DND-41 (cell line): Measurements from ENCODE around the gene C5orf22.

Experiments used
- ATAC-seq: fragments of 200-7000 bp; cut with Tn5 transposase; 3 replicates; pipeline ENCODE4 v1.9.1; 2021; ENCODE audit warnings: low read depth; ENCODE audit not compliant: insufficient read depth
- DNase-seq: peaks from one replicate; pipeline ENCODE4 v3.0.0-alpha.2; 2020
- H2AFZ ChIP-seq: 2 replicates; pipeline ENCODE4 v1.6.0; 2012; ENCODE audit warnings: low read depth, low read length
- H3K27ac ChIP-seq: 2 replicates; pipeline ENCODE4 v1.5.1; 2012; ENCODE audit warnings: low read length, inconsistent platforms
- H3K27me3 ChIP-seq: fragments of 200-600 bp; sonication (generic); 2 replicates; pipeline ENCODE4 v1.6.0; 2012; ENCODE audit warnings: low read length, mild to moderate bottlenecking, inconsistent platforms; ENCODE audit not compliant: insufficient read depth, poor library complexity
- H3K36me3 ChIP-seq: 2 replicates; pipeline ENCODE4 v1.5.1; 2012; ENCODE audit warnings: low read length, inconsistent platforms; ENCODE audit not compliant: insufficient read depth
- H3K4me1 ChIP-seq: 2 replicates; pipeline ENCODE4 v1.5.1; 2012; ENCODE audit warnings: mild to moderate bottlenecking, low read length; ENCODE audit not compliant: insufficient read depth
- H3K4me2 ChIP-seq: 2 replicates; pipeline ENCODE4 v1.6.0; 2012; ENCODE audit warnings: mild to moderate bottlenecking, moderate library complexity, low read length, inconsistent platforms; ENCODE audit not compliant: insufficient read depth
- H3K4me3 ChIP-seq, 2 experiments: fragments of 200-600 bp in 1 of 2; shearing (Covaris generic) in 1 of 2; 2 replicates each; pipeline ENCODE4 v1.5.1; 2012 to 2016; ENCODE audit warnings: inconsistent platforms in 2 of 2, low read length in 2 of 2, mild to moderate bottlenecking in 2 of 2, low read depth in 1 of 2, moderate library complexity in 1 of 2
- H3K79me2 ChIP-seq: 2 replicates; pipeline ENCODE4 v1.6.0; 2012; ENCODE audit warnings: low read length, inconsistent platforms; ENCODE audit not compliant: insufficient read depth
- H3K9ac ChIP-seq: 2 replicates; pipeline ENCODE4 v1.6.0; 2012; ENCODE audit warnings: low read depth, mild to moderate bottlenecking, inconsistent platforms, low read length, moderate library complexity
- H3K9me3 ChIP-seq: 2 replicates; pipeline ENCODE4 v1.5.1; 2012; ENCODE audit warnings: low read length, moderate library complexity, mild to moderate bottlenecking, inconsistent platforms; ENCODE audit not compliant: insufficient read depth, severe bottlenecking
- H4K20me1 ChIP-seq: 2 replicates; pipeline ENCODE4 v1.6.0; 2012; ENCODE audit warnings: low read length; ENCODE audit not compliant: insufficient read depth
- EZH2 ChIP-seq: IDR thresholded peaks from 3 replicates; pipeline ENCODE4 v1.6.1; 2012; ENCODE audit warnings: borderline replicate concordance, low read depth, mild to moderate bottlenecking, moderate library complexity, low read length, inconsistent platforms; ENCODE audit not compliant: severe bottlenecking
- TF ChIP-seq, protein P1 (sequence below): IDR thresholded peaks from 2 replicates; pipeline ENCODE4 v1.5.1; 2012; ENCODE audit warnings: borderline replicate concordance, low read length, moderate library complexity, mild to moderate bottlenecking; ENCODE audit not compliant: poor library complexity, severe bottlenecking; ENCODE audit errors: extremely low read depth

C5orf22 gene

DNA sequence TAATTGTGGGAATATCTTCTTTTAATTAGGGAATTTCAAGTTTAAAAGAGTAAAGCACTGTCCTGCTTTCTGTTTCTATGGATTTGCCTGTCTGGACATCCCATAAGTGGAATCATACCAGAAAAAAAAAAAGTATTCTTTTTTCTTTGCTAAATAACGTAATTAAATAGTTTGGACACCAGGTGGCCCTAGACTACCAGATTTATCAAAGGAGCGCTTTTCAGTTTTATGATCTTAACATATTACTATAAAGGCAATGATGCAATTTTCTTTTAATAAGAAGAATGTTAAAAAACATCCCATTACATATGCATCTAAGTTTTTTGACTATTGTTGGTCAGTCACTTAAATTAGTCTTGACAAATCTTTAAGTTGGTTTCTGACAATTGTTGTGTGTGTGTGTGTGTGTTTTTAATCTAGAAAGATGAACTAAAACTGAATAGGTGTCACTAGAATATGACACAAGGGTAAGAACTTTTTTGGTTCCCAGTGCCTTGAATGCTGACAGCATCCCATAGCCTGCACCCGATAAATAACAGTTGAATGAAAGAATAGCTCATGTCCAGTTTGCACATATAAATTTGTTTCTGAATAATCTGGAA, 49.5 kb downstream of the C5orf22 start:
- ATAC-seq (no peak), DNase-seq (no peak)
- Histone ChIP-seq H4K20me1 (no peaks in the 10 kb centered on the region), H3K36me3 (no peaks in the 10 kb centered on the region), H3K4me3 (no peak overlapping the region), H3K9ac (no peak overlapping the region), H3K9me3 (no peaks in the 10 kb centered on the region), H2AFZ (no peak overlapping the region), H3K4me1 (no peaks in the 10 kb centered on the region), H3K27me3 (peaks cover 3% of the 10 kb centered on the region), H3K79me2 (no peaks in the 10 kb centered on the region), H3K27ac (no peak overlapping the region), H3K4me2 (no peak overlapping the region)
- TF ChIP-seq, protein P1, sequence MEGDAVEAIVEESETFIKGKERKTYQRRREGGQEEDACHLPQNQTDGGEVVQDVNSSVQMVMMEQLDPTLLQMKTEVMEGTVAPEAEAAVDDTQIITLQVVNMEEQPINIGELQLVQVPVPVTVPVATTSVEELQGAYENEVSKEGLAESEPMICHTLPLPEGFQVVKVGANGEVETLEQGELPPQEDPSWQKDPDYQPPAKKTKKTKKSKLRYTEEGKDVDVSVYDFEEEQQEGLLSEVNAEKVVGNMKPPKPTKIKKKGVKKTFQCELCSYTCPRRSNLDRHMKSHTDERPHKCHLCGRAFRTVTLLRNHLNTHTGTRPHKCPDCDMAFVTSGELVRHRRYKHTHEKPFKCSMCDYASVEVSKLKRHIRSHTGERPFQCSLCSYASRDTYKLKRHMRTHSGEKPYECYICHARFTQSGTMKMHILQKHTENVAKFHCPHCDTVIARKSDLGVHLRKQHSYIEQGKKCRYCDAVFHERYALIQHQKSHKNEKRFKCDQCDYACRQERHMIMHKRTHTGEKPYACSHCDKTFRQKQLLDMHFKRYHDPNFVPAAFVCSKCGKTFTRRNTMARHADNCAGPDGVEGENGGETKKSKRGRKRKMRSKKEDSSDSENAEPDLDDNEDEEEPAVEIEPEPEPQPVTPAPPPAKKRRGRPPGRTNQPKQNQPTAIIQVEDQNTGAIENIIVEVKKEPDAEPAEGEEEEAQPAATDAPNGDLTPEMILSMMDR: peak; percentile 54
- TF ChIP-seq EZH2: no peak

DNA sequence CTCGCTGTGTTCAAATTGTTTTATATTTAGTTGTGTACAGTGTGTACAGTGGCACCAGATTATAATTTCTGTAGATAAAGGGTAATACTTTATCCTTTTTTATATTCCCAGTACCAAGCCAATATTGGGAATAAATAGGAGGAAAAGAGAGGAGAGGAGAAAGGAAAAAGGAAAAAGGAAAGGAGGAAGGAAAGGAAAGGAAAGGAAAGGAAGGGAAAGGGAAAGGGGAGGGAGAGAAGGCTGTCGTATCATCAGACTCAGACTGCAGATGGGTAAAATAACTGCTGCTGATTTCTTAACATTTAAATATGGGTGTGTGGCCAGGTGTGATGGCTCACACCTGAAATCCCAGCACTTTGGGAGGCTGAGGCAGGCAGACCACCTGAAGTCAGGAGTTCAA, 51.0 kb downstream of the C5orf22 start:
- no peaks in the 10 kb centered on the region for H3K9me3 ChIP-seq
- ATAC-seq (no peak), DNase-seq (no peak)
- no peaks in the 10 kb centered on the region for H3K4me1 ChIP-seq
- H3K36me3 ChIP-seq: no peaks in the 10 kb centered on the region
- TF ChIP-seq, protein P1: no peak
- no peak for TF ChIP-seq EZH2
- no peak overlapping the region for H3K27ac ChIP-seq
- H4K20me1 ChIP-seq: no peaks in the 10 kb centered on the region
- peaks cover 3% of the 10 kb centered on the region for H3K27me3 ChIP-seq
- no peak overlapping the region for H3K4me2 ChIP-seq
- no peak overlapping the region for H3K4me3 ChIP-seq
- H3K79me2 ChIP-seq: no peaks in the 10 kb centered on the region
- H3K9ac ChIP-seq: no peak overlapping the region
- H2AFZ ChIP-seq: no peak overlapping the region

DNA sequence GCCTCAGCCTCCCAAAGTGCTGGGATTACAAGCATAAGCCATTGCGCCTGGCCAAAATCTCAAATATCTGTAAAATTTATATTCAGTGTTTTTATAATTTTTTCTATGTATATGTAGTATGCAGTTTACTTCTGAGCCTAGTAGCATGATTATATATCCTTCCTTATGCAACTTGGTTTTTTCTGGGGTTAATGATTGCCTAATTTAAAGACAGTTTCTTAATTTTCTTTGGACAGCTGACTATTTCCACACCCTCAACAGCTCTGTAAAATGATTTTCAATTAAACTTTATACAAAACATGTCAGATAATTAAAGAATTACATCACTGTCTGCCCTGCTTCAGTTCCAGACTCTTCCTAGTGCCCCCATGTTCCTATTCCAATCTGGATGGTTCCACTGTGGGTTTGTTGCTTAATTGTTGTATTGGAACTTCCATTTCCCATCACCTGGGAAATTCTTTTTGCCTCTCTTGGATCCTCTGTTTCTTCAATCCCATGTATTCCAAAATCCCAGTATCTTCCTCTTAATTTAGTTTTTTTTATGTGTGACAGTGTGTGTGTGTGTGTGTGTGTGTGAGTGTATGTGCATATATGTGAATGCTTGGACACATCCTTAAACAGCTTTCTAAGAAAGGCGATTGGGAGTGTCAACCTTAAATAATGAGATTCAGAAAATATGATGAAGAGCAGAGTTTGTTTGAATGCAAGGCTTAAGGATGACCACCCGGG, 53.2 kb downstream of the C5orf22 start:
- H3K27me3 ChIP-seq: peaks cover 3% of the 10 kb centered on the region
- H3K4me2 ChIP-seq: no peak overlapping the region
- no peak overlapping the region for H3K27ac ChIP-seq
- no peak overlapping the region for H3K4me3 ChIP-seq
- H3K9ac ChIP-seq: no peak overlapping the region
- no peaks in the 10 kb centered on the region for H3K79me2 ChIP-seq
- TF ChIP-seq EZH2: no peak
- TF ChIP-seq, protein P1: no peak
- ATAC-seq (no peak), DNase-seq (no peak)
- no peaks in the 10 kb centered on the region for H3K36me3 ChIP-seq
- no peaks in the 10 kb centered on the region for H3K4me1 ChIP-seq
- no peaks in the 10 kb centered on the region for H3K9me3 ChIP-seq
- H2AFZ ChIP-seq: no peak overlapping the region
- H4K20me1 ChIP-seq: no peaks in the 10 kb centered on the region
